Testis (tissue), 3 donors: ENCODE data around the gene PDK3. TPM values are rescaled to one million over a fixed set of nuclear protein-coding genes. Genes with fewer than 3 reads are reported as not detected.

ENCODE experiments used
- DNase-seq: peaks from one replicate; pipeline ENCODE4 v3.0.0-alpha.2; 2019
- H3K27ac ChIP-seq, 2 donors: fragments of 200-600 bp; sonication (generic); one replicate each; pipeline ENCODE4 v1.5.1; 2019
- H3K27me3 ChIP-seq: fragments of 200-600 bp; sonication (generic); one replicate; pipeline ENCODE4 v1.5.1; 2019
- H3K36me3 ChIP-seq: fragments of 200-600 bp; sonication (generic); one replicate; pipeline ENCODE4 v1.5.1; 2017; ENCODE audit warnings: low read depth; ENCODE audit errors: missing control alignments
- H3K4me1 ChIP-seq: fragments of 200-600 bp; sonication (generic); one replicate; pipeline ENCODE4 v1.5.1; 2019
- H3K4me3 ChIP-seq, 2 donors: fragments of 200-600 bp; sonication (generic); one replicate each; pipeline ENCODE4 v1.5.1; 2017 to 2019
- H3K9me3 ChIP-seq: fragments of 200-600 bp; sonication (generic); one replicate; pipeline ENCODE4 v1.5.1; 2017
- POLR2A ChIP-seq: fragments of 450-650 bp; IDR thresholded peaks from one replicate; pipeline ENCODE4 v1.6.1; 2017; ENCODE audit warnings: antibody characterized with exemption, mild to moderate bottlenecking, moderate library complexity
- WGBS, 2 donors: methylation state at CpG; one replicate each; pipeline ENCODE4 v1.1.5; 2018; 5-methylcytosine and 5-hydroxymethylcytosine counted together
- intact Hi-C: fragments of 100-400 bp; cut with DNase I; formaldehyde crosslinking; loops from one replicate; pipeline ENCODE4 v1.15.1; 2023; ENCODE audit warnings: low total_unique reads
- polyA plus RNA-seq: library from polyadenylated mRNA; stranded (reverse); fragments of 350-450 nt; fragmentation: Illumina TruSeq; extraction: RNeasy Lipid Tissue Mini Kit (QIAGEN cat#74804); gene quantifications from one replicate; pipeline ENCODE4 v1.2.3, GENCODE V29; 2014; ENCODE audit warnings: low read depth, low replicate concordance; ENCODE audit not compliant: insufficient read depth
- total RNA-seq, 2 donors: library from RNA; depleted of rRNA; stranded (reverse); fragments of >200 nt; gene quantifications; one replicate each; pipeline ENCODE4 v1.2.3, GENCODE V29; 2016
- TF ChIP-seq, protein P1 (sequence below), 3 experiments: fragments of 450-650 bp in 2 of 3; fragments of 200-600 bp in 1 of 3; sonication (generic) in 1 of 3; IDR thresholded peaks; one replicate each; pipeline ENCODE4 v1.5.1; 2016 to 2019; ENCODE audit warnings: antibody characterized with exemption in 3 of 3, mild to moderate bottlenecking in 2 of 3, moderate library complexity in 1 of 3

Gene PDK3
- total and polyA plus RNA-seq, 3 donors from 2014 or later = 28.1 to 74.8 (median 71.1) TPM

DNA sequence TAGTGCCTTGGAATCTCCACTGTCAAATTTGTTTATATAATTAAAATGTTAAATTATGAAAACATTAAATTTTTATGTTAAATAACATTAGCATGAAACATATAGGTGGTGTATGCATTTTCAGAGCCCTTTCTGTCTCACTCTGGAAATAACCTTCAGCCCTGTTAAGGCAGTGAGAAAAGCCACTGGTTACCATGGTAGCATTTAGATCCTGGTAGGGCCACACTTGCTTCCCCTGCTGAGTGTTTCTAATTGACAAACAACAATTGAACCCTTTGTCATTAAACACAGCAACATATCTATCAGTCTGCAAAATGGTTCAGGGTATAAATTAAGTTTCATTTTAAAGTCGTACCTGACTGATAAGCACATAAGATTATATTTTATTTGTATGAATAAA, 63.5 kb downstream of the PDK3 start:
- DNase-seq = no peak
- no peak overlapping the region for H3K4me3 ChIP-seq
- H3K27ac ChIP-seq = no peak overlapping the region
- TF ChIP-seq POLR2A = no peak
- TF ChIP-seq, protein P1, sequence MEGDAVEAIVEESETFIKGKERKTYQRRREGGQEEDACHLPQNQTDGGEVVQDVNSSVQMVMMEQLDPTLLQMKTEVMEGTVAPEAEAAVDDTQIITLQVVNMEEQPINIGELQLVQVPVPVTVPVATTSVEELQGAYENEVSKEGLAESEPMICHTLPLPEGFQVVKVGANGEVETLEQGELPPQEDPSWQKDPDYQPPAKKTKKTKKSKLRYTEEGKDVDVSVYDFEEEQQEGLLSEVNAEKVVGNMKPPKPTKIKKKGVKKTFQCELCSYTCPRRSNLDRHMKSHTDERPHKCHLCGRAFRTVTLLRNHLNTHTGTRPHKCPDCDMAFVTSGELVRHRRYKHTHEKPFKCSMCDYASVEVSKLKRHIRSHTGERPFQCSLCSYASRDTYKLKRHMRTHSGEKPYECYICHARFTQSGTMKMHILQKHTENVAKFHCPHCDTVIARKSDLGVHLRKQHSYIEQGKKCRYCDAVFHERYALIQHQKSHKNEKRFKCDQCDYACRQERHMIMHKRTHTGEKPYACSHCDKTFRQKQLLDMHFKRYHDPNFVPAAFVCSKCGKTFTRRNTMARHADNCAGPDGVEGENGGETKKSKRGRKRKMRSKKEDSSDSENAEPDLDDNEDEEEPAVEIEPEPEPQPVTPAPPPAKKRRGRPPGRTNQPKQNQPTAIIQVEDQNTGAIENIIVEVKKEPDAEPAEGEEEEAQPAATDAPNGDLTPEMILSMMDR (IDR thresholded peaks at IDR 0.05) = no peak
- WGBS, 2 donors = 56 to 70% methylated on average over 1 of the region's 1 CpG
- H3K27me3 ChIP-seq = no peaks in the 10 kb centered on the region
- H3K9me3 ChIP-seq = no peaks in the 10 kb centered on the region
- H3K4me1 ChIP-seq = no peaks in the 10 kb centered on the region
- no peaks in the 10 kb centered on the region for H3K36me3 ChIP-seq
- intact Hi-C loops = no loop called here

DNA sequence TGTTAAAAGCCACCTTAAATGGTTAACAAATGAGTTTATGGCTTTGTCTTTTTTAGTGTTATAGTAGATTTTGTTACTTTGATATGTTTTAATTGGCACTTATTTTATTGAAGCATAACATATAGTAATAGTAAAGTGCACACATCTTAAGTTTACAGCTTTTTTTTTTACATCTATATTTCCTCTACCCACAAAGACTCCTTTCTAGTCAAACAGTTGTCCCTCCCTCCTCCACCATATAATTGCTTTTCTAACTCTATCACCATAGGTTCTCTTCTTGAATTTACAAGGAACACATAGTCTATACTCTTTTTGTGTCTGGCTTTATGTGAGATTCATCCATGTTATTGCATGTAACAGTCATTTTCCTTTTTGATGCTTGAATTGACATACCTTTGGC, 71.5 kb downstream of the PDK3 start:
- no peak for DNase-seq
- H3K4me3 ChIP-seq = no peak overlapping the region
- H3K27me3 ChIP-seq = no peaks in the 10 kb centered on the region
- H3K4me1 ChIP-seq = no peaks in the 10 kb centered on the region
- H3K36me3 ChIP-seq = no peaks in the 10 kb centered on the region
- H3K27ac ChIP-seq = no peak overlapping the region
- intact Hi-C loops = no loop called here
- TF ChIP-seq, protein P1 (IDR thresholded peaks at IDR 0.05) = no peak
- no peak for TF ChIP-seq POLR2A
- no peaks in the 10 kb centered on the region for H3K9me3 ChIP-seq

GRCh38 chrX:24542756-24543155, 77.7 kb downstream of the PDK3 start:
- WGBS, 2 donors = 36 to 38% methylated on average over 4 of the region's 4 CpGs
- H3K4me1 ChIP-seq = no peaks in the 10 kb centered on the region
- no peak overlapping the region for H3K27ac ChIP-seq
- no peaks in the 10 kb centered on the region for H3K9me3 ChIP-seq
- intact Hi-C loops = no loop called here
- no peak for DNase-seq
- no peak overlapping the region for H3K4me3 ChIP-seq
- no peak for TF ChIP-seq POLR2A
- TF ChIP-seq, protein P1 (IDR thresholded peaks at IDR 0.05) = no peak
- no peaks in the 10 kb centered on the region for H3K36me3 ChIP-seq
- no peaks in the 10 kb centered on the region for H3K27me3 ChIP-seq

GRCh38 chrX:24547961-24548360, 82.9 kb downstream of the PDK3 start:
- Histone ChIP-seq H3K27me3 (no peaks in the 10 kb centered on the region), H3K36me3 (no peaks in the 10 kb centered on the region), H3K4me1 (no peaks in the 10 kb centered on the region), H3K27ac (no peak overlapping the region), H3K4me3 (no peak overlapping the region), H3K9me3 (no peaks in the 10 kb centered on the region)
- 65 to 88% methylated on average over 1 of the region's 1 CpG for WGBS, 2 donors
- intact Hi-C loops = no loop called here
- TF ChIP-seq POLR2A = no peak
- TF ChIP-seq, protein P1 (IDR thresholded peaks at IDR 0.05) = no peak
- no peak for DNase-seq

GRCh38 chrX:24550166-24550565, 85.1 kb downstream of the PDK3 start:
- intact Hi-C loops = no loop called here
- DNase-seq = no peak
- Histone ChIP-seq H3K4me3 (no peak overlapping the region), H3K27ac (no peak overlapping the region), H3K4me1 (no peaks in the 10 kb centered on the region), H3K27me3 (no peaks in the 10 kb centered on the region), H3K36me3 (no peaks in the 10 kb centered on the region), H3K9me3 (no peaks in the 10 kb centered on the region)
- 79 to 82% methylated on average over 5 of the region's 5 CpGs for WGBS, 2 donors
- TF ChIP-seq POLR2A = no peak
- TF ChIP-seq, protein P1 (IDR thresholded peaks at IDR 0.05) = no peak
